ENCODE data around the gene OR4F16. TPM values are rescaled to one million over a fixed set of nuclear protein-coding genes. Genes with fewer than 3 reads are reported as not detected.
"Not testable (repeated sequence)": the region's sequence is repeated elsewhere in the genome, so short reads cannot be mapped to it uniquely, and the experiment has no call there.

The OR4F16 gene
- not detected for total RNA-seq
- polyA plus RNA-seq: not detected
- long read RNA-seq, donor 1: 0 reads
- long read RNA-seq, donor 2: 0 reads
- long read RNA-seq, donor 3: 0 reads

- intact Hi-C loops (cut with DNase I); H3K4me3 ChIP-seq; H3K27me3 ChIP-seq; H3K9me3 ChIP-seq; H3K27ac ChIP-seq; ATAC-seq; H3K4me1 ChIP-seq; H3K36me3 ChIP-seq; DNase-seq: not testable (repeated sequence)
Measured at GRCh38 chr1:686554-686953, at the start of gene OR4F16. TSS of gene OR4F16 (minus strand) at chr1:686654. CDS start at chr1:686654, 0 bp downstream.

DNA sequence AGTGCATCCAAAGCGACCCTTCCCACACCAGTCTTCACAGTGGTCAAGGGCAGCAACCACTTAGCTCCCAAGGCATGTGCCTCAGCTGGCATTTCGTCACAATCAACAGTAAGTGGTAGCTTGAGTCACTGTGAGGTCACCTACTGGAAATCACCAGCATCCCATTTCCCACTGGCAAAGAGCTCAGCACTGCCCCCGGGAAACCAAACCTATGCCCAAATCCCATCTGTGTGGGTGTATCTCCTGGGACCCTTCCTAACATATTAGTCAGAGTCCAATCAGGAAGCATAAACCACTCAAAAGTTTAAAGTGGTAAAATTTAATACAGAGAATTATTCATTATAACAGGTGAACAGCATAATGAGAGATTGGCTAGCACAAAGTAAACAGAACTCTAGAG is 47.2 kb upstream of the OR4F16 start:
- peaks cover 0 to 23% (median 0%) of the 10 kb centered on the region in 9 donors for H3K36me3 ChIP-seq
- WGBS, 2 donors: 50 to 67% methylated on average over 1 of the region's 3 CpGs
- H3K27ac ChIP-seq; intact Hi-C loops (cut with DNase I); H3K4me1 ChIP-seq; H3K9me3 ChIP-seq; ATAC-seq; DNase-seq; H3K4me3 ChIP-seq; H3K27me3 ChIP-seq: not testable (repeated sequence)

GRCh38 chr1:727040-727439 is 40.6 kb upstream of the OR4F16 start:
- DNase-seq: peak in 1 of 2 donors; percentile 8
- 83 to 86% methylated on average over 11 to 13 of the region's 20 CpGs for WGBS, 2 donors
- H3K27ac ChIP-seq; intact Hi-C loops (cut with DNase I); H3K36me3 ChIP-seq; H3K4me1 ChIP-seq; H3K9me3 ChIP-seq; ATAC-seq; H3K27me3 ChIP-seq; H3K4me3 ChIP-seq: not testable (repeated sequence)

Other genes with a start within 250 kb of the OR4F16 start
- not detected for gene OR4F29, start 235.0 kb downstream of the OR4F16 start, total RNA-seq
- gene OR4F29, start 235.0 kb downstream of the OR4F16 start, polyA plus RNA-seq: not detected
- gene SAMD11, start 237.3 kb upstream of the OR4F16 start, total RNA-seq: 1 to 10 TPM in 8 of 10 donors, under 1 TPM in 2; 0.87 to 2.2 (median 1.2) TPM
- 1 to 10 TPM; 1.5 to 2.4 TPM for gene SAMD11, start 237.3 kb upstream of the OR4F16 start, polyA plus RNA-seq

Measured in heart right ventricle (tissue), 16 donors.